ENCODE results near the gene HLA-E. TPM values are rescaled to one million over a fixed set of nuclear protein-coding genes. Genes with fewer than 3 reads are reported as not detected.

Gene HLA-E
- total and polyA plus RNA-seq, 2 of the 13 experiments (the other 11 are each of a cell fraction or from before 2014, with no cell fraction given): 45.2 to 90.4 TPM

GRCh38 chr6:30541515-30542403 lies 52.5 kb downstream of the HLA-E start (continued):
- TF ChIP-seq, protein P1, sequence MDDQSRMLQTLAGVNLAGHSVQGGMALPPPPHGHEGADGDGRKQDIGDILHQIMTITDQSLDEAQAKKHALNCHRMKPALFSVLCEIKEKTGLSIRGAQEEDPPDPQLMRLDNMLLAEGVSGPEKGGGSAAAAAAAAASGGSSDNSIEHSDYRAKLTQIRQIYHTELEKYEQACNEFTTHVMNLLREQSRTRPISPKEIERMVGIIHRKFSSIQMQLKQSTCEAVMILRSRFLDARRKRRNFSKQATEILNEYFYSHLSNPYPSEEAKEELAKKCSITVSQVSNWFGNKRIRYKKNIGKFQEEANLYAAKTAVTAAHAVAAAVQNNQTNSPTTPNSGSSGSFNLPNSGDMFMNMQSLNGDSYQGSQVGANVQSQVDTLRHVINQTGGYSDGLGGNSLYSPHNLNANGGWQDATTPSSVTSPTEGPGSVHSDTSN (CRISPR knock-in tag; IDR thresholded peaks at IDR 0.05; ENCODE audit: borderline replicate concordance): no peak
- no peak for TF ChIP-seq ZNF616 (CRISPR knock-in tag; IDR thresholded peaks at IDR 0.05; ENCODE audit: low read depth)
- no peak for TF ChIP-seq ADNP (CRISPR knock-in tag; IDR thresholded peaks at IDR 0.05)
- no peak for TF ChIP-seq THAP8 (CRISPR knock-in tag; IDR thresholded peaks at IDR 0.05; ENCODE audit: borderline replicate concordance)
- no peak for TF ChIP-seq PPARG (CRISPR knock-in tag; conservative IDR thresholded peaks at IDR 0.05)
- TF ChIP-seq ZNF382 (CRISPR knock-in tag; IDR thresholded peaks at IDR 0.05; ENCODE audit: borderline replicate concordance): no peak
- no peak for TF ChIP-seq FOXM1 (CRISPR knock-in tag; IDR thresholded peaks at IDR 0.05)
- TF ChIP-seq GATAD2A (CRISPR knock-in tag; IDR thresholded peaks at IDR 0.05): peak; percentile 50
- peak in 1 of 2 experiments; percentile 73; a peak in 1 of 4 replicates for TF ChIP-seq KLF16 (CRISPR knock-in tag; IDR thresholded peaks at IDR 0.05)
- TF ChIP-seq ZNF552 (CRISPR knock-in tag; IDR thresholded peaks at IDR 0.05; ENCODE audit: borderline replicate concordance): no peak
- TF ChIP-seq YEATS2 (CRISPR knock-in tag; IDR thresholded peaks at IDR 0.05; ENCODE audit: borderline replicate concordance): peak; percentile 48; the same call in 1 of the 2 replicates
- TF ChIP-seq ZNF484 (CRISPR knock-in tag; IDR thresholded peaks at IDR 0.05; ENCODE audit: borderline replicate concordance, low read depth): no peak
- TF ChIP-seq MED13 (CRISPR knock-in tag; IDR thresholded peaks at IDR 0.05): no peak
- TF ChIP-seq, protein P2, sequence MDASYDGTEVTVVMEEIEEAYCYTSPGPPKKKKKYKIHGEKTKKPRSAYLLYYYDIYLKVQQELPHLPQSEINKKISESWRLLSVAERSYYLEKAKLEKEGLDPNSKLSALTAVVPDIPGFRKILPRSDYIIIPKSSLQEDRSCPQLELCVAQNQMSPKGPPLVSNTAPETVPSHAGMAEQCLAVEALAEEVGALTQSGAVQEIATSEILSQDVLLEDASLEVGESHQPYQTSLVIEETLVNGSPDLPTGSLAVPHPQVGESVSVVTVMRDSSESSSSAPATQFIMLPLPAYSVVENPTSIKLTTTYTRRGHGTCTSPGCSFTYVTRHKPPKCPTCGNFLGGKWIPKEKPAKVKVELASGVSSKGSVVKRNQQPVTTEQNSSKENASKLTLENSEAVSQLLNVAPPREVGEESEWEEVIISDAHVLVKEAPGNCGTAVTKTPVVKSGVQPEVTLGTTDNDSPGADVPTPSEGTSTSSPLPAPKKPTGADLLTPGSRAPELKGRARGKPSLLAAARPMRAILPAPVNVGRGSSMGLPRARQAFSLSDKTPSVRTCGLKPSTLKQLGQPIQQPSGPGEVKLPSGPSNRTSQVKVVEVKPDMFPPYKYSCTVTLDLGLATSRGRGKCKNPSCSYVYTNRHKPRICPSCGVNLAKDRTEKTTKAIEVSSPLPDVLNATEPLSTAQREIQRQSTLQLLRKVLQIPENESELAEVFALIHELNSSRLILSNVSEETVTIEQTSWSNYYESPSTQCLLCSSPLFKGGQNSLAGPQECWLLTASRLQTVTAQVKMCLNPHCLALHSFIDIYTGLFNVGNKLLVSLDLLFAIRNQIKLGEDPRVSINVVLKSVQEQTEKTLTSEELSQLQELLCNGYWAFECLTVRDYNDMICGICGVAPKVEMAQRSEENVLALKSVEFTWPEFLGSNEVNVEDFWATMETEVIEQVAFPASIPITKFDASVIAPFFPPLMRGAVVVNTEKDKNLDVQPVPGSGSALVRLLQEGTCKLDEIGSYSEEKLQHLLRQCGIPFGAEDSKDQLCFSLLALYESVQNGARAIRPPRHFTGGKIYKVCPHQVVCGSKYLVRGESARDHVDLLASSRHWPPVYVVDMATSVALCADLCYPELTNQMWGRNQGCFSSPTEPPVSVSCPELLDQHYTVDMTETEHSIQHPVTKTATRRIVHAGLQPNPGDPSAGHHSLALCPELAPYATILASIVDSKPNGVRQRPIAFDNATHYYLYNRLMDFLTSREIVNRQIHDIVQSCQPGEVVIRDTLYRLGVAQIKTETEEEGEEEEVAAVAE (CRISPR knock-in tag; IDR thresholded peaks at IDR 0.05; ENCODE audit: borderline replicate concordance): 0 out of 2 replicates have a peak, but pooled peaks have one; percentile 32
- no peak for TF ChIP-seq NFIC (IDR thresholded peaks at IDR 0.05; ENCODE audit: low read length)
- no peak for TF ChIP-seq ZNF503 (CRISPR knock-in tag; IDR thresholded peaks at IDR 0.05)
- no peak for TF ChIP-seq ZNF17 (CRISPR knock-in tag; IDR thresholded peaks at IDR 0.05)
- TF ChIP-seq, protein P3, sequence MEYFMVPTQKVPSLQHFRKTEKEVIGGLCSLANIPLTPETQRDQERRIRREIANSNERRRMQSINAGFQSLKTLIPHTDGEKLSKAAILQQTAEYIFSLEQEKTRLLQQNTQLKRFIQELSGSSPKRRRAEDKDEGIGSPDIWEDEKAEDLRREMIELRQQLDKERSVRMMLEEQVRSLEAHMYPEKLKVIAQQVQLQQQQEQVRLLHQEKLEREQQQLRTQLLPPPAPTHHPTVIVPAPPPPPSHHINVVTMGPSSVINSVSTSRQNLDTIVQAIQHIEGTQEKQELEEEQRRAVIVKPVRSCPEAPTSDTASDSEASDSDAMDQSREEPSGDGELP (IDR thresholded peaks at IDR 0.05; ENCODE audit: borderline replicate concordance, low read depth): no peak
- no peak for TF ChIP-seq GTF3A (CRISPR knock-in tag; conservative IDR thresholded peaks at IDR 0.05)
- TF ChIP-seq ZNF143 (CRISPR knock-in tag; IDR thresholded peaks at IDR 0.05): no peak
- TF ChIP-seq HMGA1 (CRISPR knock-in tag; conservative IDR thresholded peaks at IDR 0.05): no peak
